Bronchus fibroblast of lung (primary cell): ENCODE results near the gene SPART. TPM values are rescaled to one million over a fixed set of nuclear protein-coding genes. Genes with fewer than 3 reads are reported as not detected.

ENCODE experiments used
- total RNA-seq: library from RNA; depleted of rRNA; stranded (reverse); fragments of >200 nt; gene quantifications from 2 replicates; pipeline ENCODE4 v1.2.3, GENCODE V29; 2015

The SPART gene
- total RNA-seq, result 23.0 and 46.4 TPM in 2 replicates

GRCh38 chr13:36346222-36347083 is at the start of gene SPART:
Gene SPART (minus strand): TSS chr13:36346394. CDS start chr13:36335830, 10,564 bp downstream.

GRCh38 chr13:36297366-36298338 is 48.5 kb downstream of the SPART start, which contains the start of gene CCDC169:
Gene CCDC169 (minus strand): TSS chr13:36297814. CDS start chr13:36297719, 95 bp downstream.

Other genes with a start within 250 kb of the SPART start
- gene DCLK1, start 215.0 kb downstream of the SPART start, total RNA-seq, result 1.3 and 1.8 TPM in 2 replicates
- 0.34 and 1.0 TPM in 2 replicates for gene SOHLH2, start 131.8 kb downstream of the SPART start, total RNA-seq
- 2.5 and 3.7 TPM in 2 replicates for gene CCDC169, start 48.6 kb downstream of the SPART start, total RNA-seq
- 1.0 TPM in 2 replicates for gene CCNA1, start 86.1 kb upstream of the SPART start, total RNA-seq